Loucy (cell line): Measurements from ENCODE around the gene CYTH3.

Experiments used
- H2AFZ ChIP-seq: fragments of 200-600 bp; sonication (generic); 2 replicates; pipeline ENCODE4 v1.6.0; 2016; ENCODE audit warnings: antibody characterized with exemption, mild to moderate bottlenecking, low read length, moderate library complexity
- H3F3A ChIP-seq: fragments of 200-600 bp; 2 replicates; pipeline ENCODE4 v1.6.0; 2016; ENCODE audit warnings: antibody characterized with exemption, low read depth, mild to moderate bottlenecking
- H3K27me3 ChIP-seq: fragments of 200-600 bp; sonication (generic); 2 replicates; pipeline ENCODE4 v1.6.1; 2014; ENCODE audit warnings: low read length, mild to moderate bottlenecking; ENCODE audit not compliant: insufficient read depth, poor library complexity, severe bottlenecking
- H3K36me3 ChIP-seq: fragments of 200-600 bp; sonication (generic); 2 replicates; pipeline ENCODE4 v1.6.1; 2016; ENCODE audit warnings: low read length; ENCODE audit not compliant: insufficient read depth
- H3K4me1 ChIP-seq: fragments of 200-600 bp; sonication (generic); 2 replicates; pipeline ENCODE4 v1.5.1; 2014; ENCODE audit warnings: low read length, mild to moderate bottlenecking; ENCODE audit not compliant: insufficient read depth, poor library complexity, severe bottlenecking
- H3K4me2 ChIP-seq: fragments of 200-600 bp; sonication (generic); 2 replicates; pipeline ENCODE4 v1.6.0; 2014; ENCODE audit warnings: antibody characterized with exemption, low read length, low read depth, mild to moderate bottlenecking; ENCODE audit not compliant: poor library complexity, severe bottlenecking
- H3K4me3 ChIP-seq: fragments of 200-600 bp; sonication (generic); 2 replicates; pipeline ENCODE4 v1.5.1; 2014; ENCODE audit warnings: low read length, mild to moderate bottlenecking, mixed read lengths; ENCODE audit not compliant: poor library complexity, severe bottlenecking
- H3K79me2 ChIP-seq: fragments of 200-600 bp; sonication (generic); 2 replicates; pipeline ENCODE4 v1.6.1; 2014; ENCODE audit warnings: low read length; ENCODE audit not compliant: insufficient read depth
- H3K9ac ChIP-seq: fragments of 200-600 bp; sonication (generic); 2 replicates; pipeline ENCODE4 v1.6.0; 2014; ENCODE audit warnings: mild to moderate bottlenecking, low read depth, low read length, moderate library complexity; ENCODE audit not compliant: poor library complexity, severe bottlenecking
- H3K9me2 ChIP-seq: fragments of 200-600 bp; sonication (generic); replicated peaks from 2 replicates; pipeline ENCODE4 v1.6.1; 2016; ENCODE audit warnings: low read depth, low read length, mixed read lengths
- H3K9me3 ChIP-seq: fragments of 200-600 bp; sonication (generic); 2 replicates; pipeline ENCODE4 v1.6.1; 2014; ENCODE audit warnings: mild to moderate bottlenecking, antibody characterized with exemption, low read length, low read depth; ENCODE audit not compliant: insufficient read depth
- H4K20me1 ChIP-seq: fragments of 200-600 bp; sonication (generic); 2 replicates; pipeline ENCODE4 v1.6.0; 2014; ENCODE audit warnings: antibody characterized with exemption, low read length, mild to moderate bottlenecking; ENCODE audit not compliant: insufficient read depth, poor library complexity, severe bottlenecking
- EZH2phosphoT487 ChIP-seq: fragments of 200-600 bp; IDR thresholded peaks from 2 replicates; pipeline ENCODE4 v1.6.1; 2018; ENCODE audit warnings: antibody characterized with exemption, mild to moderate bottlenecking, moderate library complexity, borderline replicate concordance
- TF ChIP-seq, protein P1 (sequence below): fragments of 200-600 bp; sonication (generic); conservative IDR thresholded peaks from 2 replicates; pipeline ENCODE4 v1.5.1; 2014; ENCODE audit warnings: mild to moderate bottlenecking, antibody characterized with exemption, low read length

CYTH3 gene

GRCh38 chr7:6130007-6130587 is 142.3 kb downstream of the CYTH3 start:
- Histone ChIP-seq H3F3A (no peaks in the 10 kb centered on the region), H2AFZ (no peak overlapping the region), H3K79me2 (no peaks in the 10 kb centered on the region), H3K4me3 (no peak overlapping the region), H3K4me2 (no peak overlapping the region), H3K9ac (no peak overlapping the region), H4K20me1 (no peaks in the 10 kb centered on the region), H3K27me3 (no peaks in the 10 kb centered on the region), H3K36me3 (peaks cover 36% of the 10 kb centered on the region; the same call in 1 of the 2 replicates), H3K9me3 (no peaks in the 10 kb centered on the region), H3K9me2 (no peaks in the 10 kb centered on the region), H3K4me1 (no peaks in the 10 kb centered on the region)
- TF ChIP-seq, protein P1, sequence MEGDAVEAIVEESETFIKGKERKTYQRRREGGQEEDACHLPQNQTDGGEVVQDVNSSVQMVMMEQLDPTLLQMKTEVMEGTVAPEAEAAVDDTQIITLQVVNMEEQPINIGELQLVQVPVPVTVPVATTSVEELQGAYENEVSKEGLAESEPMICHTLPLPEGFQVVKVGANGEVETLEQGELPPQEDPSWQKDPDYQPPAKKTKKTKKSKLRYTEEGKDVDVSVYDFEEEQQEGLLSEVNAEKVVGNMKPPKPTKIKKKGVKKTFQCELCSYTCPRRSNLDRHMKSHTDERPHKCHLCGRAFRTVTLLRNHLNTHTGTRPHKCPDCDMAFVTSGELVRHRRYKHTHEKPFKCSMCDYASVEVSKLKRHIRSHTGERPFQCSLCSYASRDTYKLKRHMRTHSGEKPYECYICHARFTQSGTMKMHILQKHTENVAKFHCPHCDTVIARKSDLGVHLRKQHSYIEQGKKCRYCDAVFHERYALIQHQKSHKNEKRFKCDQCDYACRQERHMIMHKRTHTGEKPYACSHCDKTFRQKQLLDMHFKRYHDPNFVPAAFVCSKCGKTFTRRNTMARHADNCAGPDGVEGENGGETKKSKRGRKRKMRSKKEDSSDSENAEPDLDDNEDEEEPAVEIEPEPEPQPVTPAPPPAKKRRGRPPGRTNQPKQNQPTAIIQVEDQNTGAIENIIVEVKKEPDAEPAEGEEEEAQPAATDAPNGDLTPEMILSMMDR: no peak
- TF ChIP-seq EZH2phosphoT487: no peak

DNA sequence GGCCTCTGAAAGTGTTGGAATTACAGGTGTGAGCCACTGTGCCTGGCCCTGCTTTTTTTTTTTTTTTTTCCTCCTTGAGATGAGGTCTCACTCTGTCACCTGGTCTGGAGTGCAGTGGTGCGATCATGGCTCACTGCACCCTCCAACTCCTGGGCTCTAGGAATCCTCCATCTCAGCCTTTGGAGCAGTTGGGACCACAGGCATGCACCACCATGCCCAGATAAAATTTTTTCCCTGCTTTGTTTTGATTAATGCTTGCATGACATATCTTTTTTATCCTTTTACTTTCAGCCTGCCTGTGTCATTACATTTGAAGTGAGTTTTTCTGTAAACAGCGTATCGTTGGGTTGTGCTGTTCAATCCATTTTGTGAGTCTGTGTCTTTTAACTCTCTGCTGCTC is 144.2 kb downstream of the CYTH3 start:
- no peaks in the 10 kb centered on the region for H3K9me3 ChIP-seq
- H3K9ac ChIP-seq: no peak overlapping the region
- H3K27me3 ChIP-seq: no peaks in the 10 kb centered on the region
- H3K79me2 ChIP-seq: no peaks in the 10 kb centered on the region
- H3K4me3 ChIP-seq: no peak overlapping the region
- no peaks in the 10 kb centered on the region for H4K20me1 ChIP-seq
- no peaks in the 10 kb centered on the region for H3K9me2 ChIP-seq
- H3K4me2 ChIP-seq: no peak overlapping the region
- peaks cover 34% of the 10 kb centered on the region; the same call in 1 of the 2 replicates for H3K36me3 ChIP-seq
- H3K4me1 ChIP-seq: no peaks in the 10 kb centered on the region
- H3F3A ChIP-seq: no peaks in the 10 kb centered on the region
- no peak overlapping the region for H2AFZ ChIP-seq
- TF ChIP-seq, protein P1: no peak
- TF ChIP-seq EZH2phosphoT487: no peak

DNA sequence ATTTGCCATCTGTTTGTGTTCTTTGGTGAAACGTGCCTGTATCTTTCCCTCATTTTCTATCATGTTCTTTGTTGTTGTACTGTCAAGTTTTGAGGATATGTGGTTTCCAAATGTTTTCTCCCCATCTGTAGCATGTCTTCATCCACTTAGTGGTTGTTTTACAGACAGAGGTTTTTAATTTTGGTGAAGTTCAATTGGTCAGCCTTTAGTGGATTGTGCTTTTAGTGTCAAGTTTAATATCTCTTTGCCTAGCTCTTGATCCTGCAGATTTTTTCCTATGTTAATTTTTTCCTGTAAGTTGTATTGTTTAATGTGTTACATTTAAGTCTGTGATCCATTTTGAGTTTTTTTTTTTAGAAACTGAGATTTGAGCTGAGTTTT is 145.3 kb downstream of the CYTH3 start:
- Histone ChIP-seq H4K20me1 (no peaks in the 10 kb centered on the region), H3K9ac (no peak overlapping the region), H3K79me2 (no peaks in the 10 kb centered on the region), H3K9me2 (no peaks in the 10 kb centered on the region), H3K9me3 (no peaks in the 10 kb centered on the region), H3K4me1 (no peaks in the 10 kb centered on the region), H3K36me3 (peaks cover 44% of the 10 kb centered on the region; the same call in 1 of the 2 replicates), H3K4me3 (no peak overlapping the region), H3F3A (no peaks in the 10 kb centered on the region), H3K4me2 (no peak overlapping the region), H2AFZ (no peak overlapping the region), H3K27me3 (no peaks in the 10 kb centered on the region)
- TF ChIP-seq, protein P1: no peak
- TF ChIP-seq EZH2phosphoT487: no peak
